H1 (cell line): ENCODE data around the gene CMIP. TPM values are rescaled to one million over a fixed set of nuclear protein-coding genes. Genes with fewer than 3 reads are reported as not detected.

ENCODE experiments used
- CTCF ChIA-PET: fragments of 300-600 bp; sonication (Branson Sonifier 250); formaldehyde crosslinking; loops from one replicate; lab custom pipeline; 2021; ENCODE audit not compliant: partially characterized antibody; lab: Charles Lee
- POLR2A ChIA-PET: fragments of 300-600 bp; sonication (Branson Sonifier 250); formaldehyde crosslinking; loops from one replicate; lab custom pipeline; 2021; ENCODE audit warnings: inconsistent platforms; ENCODE audit not compliant: partially characterized antibody; lab: Charles Lee
- DNase-seq, 2 experiments: peaks; one replicate each; pipeline versions ENCODE4 v3.0.0 to v3.0.0-alpha.2; 2010 to 2022; ENCODE audit warnings: low spot score in 2 of 2, low read depth in 1 of 2, mixed read lengths in 1 of 2
- FAIRE-seq: peaks from 2 replicates; lab custom pipeline; 2011; peaks lifted over from hg19 to GRCh38; lab: Jason Lieb, UNC
- H2AFZ ChIP-seq: 2 replicates; pipeline ENCODE4 v1.8.1; 2012; ENCODE audit warnings: low read length, inconsistent platforms
- H2AK5ac ChIP-seq: 2 replicates; pipeline ENCODE4 v1.6.1; 2013; ENCODE audit warnings: low read depth, low read length
- H2BK120ac ChIP-seq: replicated peaks from 2 replicates; pipeline ENCODE3; 2013; ENCODE audit warnings: low read depth, low read length, inconsistent platforms
- H2BK12ac ChIP-seq: 2 replicates; pipeline ENCODE4 v1.6.1; 2013; ENCODE audit warnings: low read depth, low read length
- H2BK15ac ChIP-seq: 2 replicates; pipeline ENCODE4 v1.6.1; 2013; ENCODE audit warnings: low read length
- H2BK20ac ChIP-seq: 2 replicates; pipeline ENCODE4 v1.6.1; 2013; ENCODE audit warnings: low read length
- H2BK5ac ChIP-seq: 2 replicates; pipeline ENCODE4 v1.6.1; 2013; ENCODE audit warnings: low read depth, low read length
- H3K14ac ChIP-seq: 2 replicates; pipeline ENCODE4 v1.6.1; 2013; ENCODE audit warnings: inconsistent platforms; ENCODE audit not compliant: insufficient read length
- H3K18ac ChIP-seq: 2 replicates; pipeline ENCODE4 v1.6.1; 2013; ENCODE audit warnings: low read length; ENCODE audit errors: extremely low read depth
- H3K23ac ChIP-seq: 2 replicates; pipeline ENCODE4 v1.6.1; 2013; ENCODE audit warnings: inconsistent platforms; ENCODE audit not compliant: insufficient read length
- H3K23me2 ChIP-seq: 2 replicates; pipeline ENCODE4 v1.6.1; 2013; ENCODE audit warnings: low read depth, low read length
- H3K27ac ChIP-seq: 2 replicates; pipeline ENCODE4 v1.6.1; 2011; ENCODE audit warnings: low read depth, low read length, inconsistent platforms
- H3K27me3 ChIP-seq, 4 experiments: replicated peaks in 1 of 4; 1 replicate in 1 of 4; 2 replicates in 3 of 4; pipeline versions ENCODE4 v1.6.1 to v1.8.1; 2011 to 2013; ENCODE audit warnings: low read length in 3 of 4, mild to moderate bottlenecking in 3 of 4, inconsistent platforms in 2 of 4, mixed read lengths in 2 of 4, moderate library complexity in 1 of 4; ENCODE audit not compliant: control insufficient read depth in 3 of 4, insufficient read depth in 3 of 4; ENCODE audit errors: extremely low read depth in 1 of 4
- H3K36me3 ChIP-seq, 4 experiments: 2 replicates each; pipeline versions ENCODE4 v1.6.1 to v1.8.1; 2011 to 2013; ENCODE audit warnings: mild to moderate bottlenecking in 4 of 4, low read length in 3 of 4, moderate library complexity in 2 of 4, control low read depth in 1 of 4, inconsistent platforms in 1 of 4; ENCODE audit not compliant: insufficient read depth in 4 of 4, control insufficient read depth in 2 of 4
- H3K4ac ChIP-seq: replicated peaks from 2 replicates; pipeline ENCODE3; 2013; ENCODE audit warnings: low read length, low read depth, mixed read lengths, inconsistent platforms; ENCODE audit not compliant: insufficient read length
- H3K4me1 ChIP-seq, 4 experiments: replicated peaks in 1 of 4; 1 replicate in 1 of 4; 2 replicates in 3 of 4; pipeline versions ENCODE4 v1.6.1 to v1.8.1; 2011 to 2013; ENCODE audit warnings: low read length in 3 of 4, inconsistent platforms in 2 of 4, mixed read lengths in 1 of 4; ENCODE audit not compliant: insufficient read depth in 4 of 4, control insufficient read depth in 3 of 4
- H3K4me2 ChIP-seq, 2 experiments: 2 replicates each; pipeline versions ENCODE4 v1.6.1 to v1.8.1; 2011 to 2013; ENCODE audit warnings: low read depth in 2 of 2, low read length in 2 of 2, control low read depth in 1 of 2, inconsistent platforms in 1 of 2, mild to moderate bottlenecking in 1 of 2; ENCODE audit not compliant: insufficient read depth in 1 of 2
- H3K4me3 ChIP-seq, 4 experiments: fragments of 200-600, 300-600 bp in 1 of 4; sonication (generic), shearing (Covaris generic), sonication (Bioruptor Twin) in 1 of 4; 2 replicates each; pipeline versions ENCODE4 v1.5.1 to v1.8.1; 2011 to 2016; ENCODE audit warnings: low read length in 4 of 4, low read depth in 3 of 4, control low read depth in 2 of 4, inconsistent platforms in 2 of 4, mild to moderate bottlenecking in 2 of 4, mixed read lengths in 1 of 4, moderate library complexity in 1 of 4; ENCODE audit not compliant: insufficient read depth in 2 of 4; ENCODE audit errors: extremely low read depth in 1 of 4
- H3K56ac ChIP-seq: replicated peaks from 2 replicates; pipeline ENCODE3; 2013; ENCODE audit warnings: low read depth, mild to moderate bottlenecking, mixed read lengths, low read length, inconsistent platforms; ENCODE audit not compliant: insufficient read length
- H3K79me1 ChIP-seq: 2 replicates; pipeline ENCODE4 v1.6.1; 2013; ENCODE audit warnings: low read depth, low read length, control low read depth
- H3K79me2 ChIP-seq, 2 experiments: 2 replicates each; pipeline versions ENCODE4 v1.6.1 to v1.8.1; 2012 to 2013; ENCODE audit warnings: low read length in 2 of 2, mild to moderate bottlenecking in 2 of 2, inconsistent platforms in 1 of 2; ENCODE audit not compliant: insufficient read depth in 2 of 2, control insufficient read depth in 1 of 2
- H3K9ac ChIP-seq, 4 experiments: replicated peaks in 1 of 4; 1 replicate in 1 of 4; 2 replicates in 3 of 4; pipeline versions ENCODE4 v1.6.1 to v1.8.1; 2011 to 2013; ENCODE audit warnings: low read depth in 3 of 4, low read length in 3 of 4, control low read depth in 2 of 4, mild to moderate bottlenecking in 2 of 4, moderate library complexity in 2 of 4, inconsistent platforms in 1 of 4; ENCODE audit errors: extremely low read depth in 1 of 4
- H3K9me3 ChIP-seq, 2 experiments: 2 replicates each; pipeline versions ENCODE4 v1.6.1 to v1.8.1; 2012 to 2013; ENCODE audit warnings: mild to moderate bottlenecking in 2 of 2, moderate library complexity in 2 of 2, control low read depth in 1 of 2, inconsistent platforms in 1 of 2, low read depth in 1 of 2, low read length in 1 of 2, mixed read lengths in 1 of 2; ENCODE audit not compliant: insufficient read depth in 2 of 2
- H4K20me1 ChIP-seq, 2 experiments: replicated peaks in 1 of 2; 2 replicates each; pipeline versions ENCODE3 to v1.8.1; 2011 to 2013; ENCODE audit warnings: inconsistent platforms in 2 of 2, low read length in 2 of 2, mild to moderate bottlenecking in 1 of 2; ENCODE audit not compliant: insufficient read depth in 2 of 2, control insufficient read depth in 1 of 2
- H4K5ac ChIP-seq: 2 replicates; pipeline ENCODE4 v1.6.1; 2013; ENCODE audit warnings: low read length, low read depth, mixed read lengths, inconsistent platforms; ENCODE audit not compliant: insufficient read length
- H4K8ac ChIP-seq: 2 replicates; pipeline ENCODE4 v1.8.0; 2013; ENCODE audit warnings: mild to moderate bottlenecking, moderate library complexity, low read length, inconsistent platforms; ENCODE audit not compliant: insufficient read depth; ENCODE audit errors: extremely low read depth
- H4K91ac ChIP-seq: replicated peaks from 2 replicates; pipeline ENCODE3; 2013; ENCODE audit warnings: low read length, mixed read lengths, inconsistent platforms; ENCODE audit not compliant: insufficient read length
- ASH2L ChIP-seq: fragments of 200-600, 300-600 bp; sonication (generic); IDR thresholded peaks from one replicate; pipeline ENCODE4 v1.7.1; 2017; ENCODE audit warnings: low read length
- BACH1 ChIP-seq: IDR thresholded peaks from 2 replicates; pipeline ENCODE4 v1.6.1; 2012; ENCODE audit warnings: low read length, improper control_type of control experiment
- EZH2 ChIP-seq: fragments of 200-600 bp; sonication (generic); IDR thresholded peaks from 2 replicates; pipeline ENCODE4 v1.7.1; 2012; ENCODE audit warnings: low read depth, mild to moderate bottlenecking, moderate library complexity, low read length, inconsistent platforms; ENCODE audit not compliant: severe bottlenecking
- FOSL1 ChIP-seq: IDR thresholded peaks from 2 replicates; pipeline ENCODE4 v1.6.1; 2011; ENCODE audit warnings: mild to moderate bottlenecking, low read depth, low read length, moderate library complexity; ENCODE audit not compliant: insufficient read depth
- GABPA ChIP-seq: IDR thresholded peaks from 2 replicates; pipeline ENCODE4 v1.6.1; 2011; ENCODE audit warnings: mild to moderate bottlenecking, low read length, moderate library complexity, borderline replicate concordance; ENCODE audit not compliant: insufficient read depth
- JUND ChIP-seq: IDR thresholded peaks from 2 replicates; pipeline ENCODE4 v1.6.1; 2011; ENCODE audit warnings: mild to moderate bottlenecking, improper control_type of control experiment, low read length
- SAP30 ChIP-seq: fragments of 300-600 bp; sonication (generic); IDR thresholded peaks from 2 replicates; pipeline ENCODE4 v1.7.1; 2012; ENCODE audit warnings: low read length, moderate library complexity, mild to moderate bottlenecking, inconsistent platforms; ENCODE audit not compliant: insufficient read depth, insufficient replicate concordance
- SIRT6 ChIP-seq: IDR thresholded peaks from one replicate; pipeline ENCODE4 v1.7.1; 2012; ENCODE audit warnings: low read length, inconsistent platforms
- SP4 ChIP-seq: IDR thresholded peaks from 2 replicates; pipeline ENCODE4 v1.6.1; 2012; ENCODE audit warnings: low read length, inconsistent platforms
- TEAD4 ChIP-seq: IDR thresholded peaks from 2 replicates; pipeline ENCODE4 v1.6.1; 2012; ENCODE audit warnings: low read depth, low read length, inconsistent platforms, mixed read lengths
- YY1 ChIP-seq: IDR thresholded peaks from 2 replicates; pipeline ENCODE4 v1.6.1; 2011; ENCODE audit warnings: low read depth, mild to moderate bottlenecking, low read length
- WGBS, 2 experiments: shearing (Covaris generic) in 1 of 2; methylation state at CpG; one replicate each; pipeline versions ENCODE4 v1.1.6 to v1.1.7; 2013 to 2015; ENCODE audit warnings: low lambda C conversion rate in 2 of 2, mixed read lengths in 2 of 2, inconsistent platforms in 1 of 2, low coverage in 1 of 2, missing lambda C conversion rate in 1 of 2; ENCODE audit not compliant: insufficient replicate concordance in 2 of 2, insufficient coverage in 1 of 2, insufficient read length in 1 of 2; ENCODE audit errors: extremely low coverage in 1 of 2, missing lambda C conversion rate in 1 of 2; 5-methylcytosine and 5-hydroxymethylcytosine counted together
- polyA plus RNA-seq, 7 experiments: library from polyadenylated mRNA; depleted of rRNA in 3 of 7; stranded (reverse) in 5 of 7; unstranded in 2 of 7; fragments of >200 nt in 5 of 7; fragments of 200-250 nt in 2 of 7; gene quantifications; 1 replicate in 5 of 7; 2 replicates in 1 of 7; 4 replicates in 1 of 7; pipeline versions ENCODE4 v1.2.1 to v1.2.3, GENCODE V29; 2011 to 2013; ENCODE audit warnings: missing spikeins in 2 of 7, mixed read lengths in 2 of 7
- total RNA-seq: library from RNA; stranded (reverse); fragmentation: NEBNext Ultra II Directional; extraction: Animal tissue kit (Norgen Biotek cat#: 25700); gene quantifications from 2 replicates; pipeline ENCODE4 v1.2.1, GENCODE V29; 2021

The CMIP gene
- total and polyA plus RNA-seq, 2 of the 8 experiments (the other 6 are each of a cell fraction or from before 2014, with no cell fraction given) = 7.9 to 53.2 TPM

GRCh38 chr16:81758376-81758775, 313.8 kb downstream of the CMIP start:
- Histone ChIP-seq H2AK5ac (no peak overlapping the region), H4K8ac (no peak overlapping the region)
- WGBS, 2 experiments = 46% methylated on average over 2 of the region's 2 CpGs; no CpG with 5 or more reads in 1 of the 2 experiments

More at GRCh38 chr16:81758376-81758775, 313.8 kb downstream of the CMIP start:
- H2AFZ ChIP-seq = no peak overlapping the region
- H2BK120ac ChIP-seq = no peak overlapping the region
- no peaks in the 10 kb centered on the region for H3K79me1 ChIP-seq
- no peak overlapping the region for H2BK12ac ChIP-seq
- no peak overlapping the region for H3K18ac ChIP-seq
- no peaks in the 10 kb centered on the region for H3K36me3 ChIP-seq
- H3K23me2 ChIP-seq = no peaks in the 10 kb centered on the region; the same call in 1 of the 2 replicates
- no peak overlapping the region for H3K4me3 ChIP-seq
- H3K9ac ChIP-seq = no peak overlapping the region
- H2BK15ac ChIP-seq = no peak overlapping the region
- CTCF ChIA-PET = no interaction called here
- no peak overlapping the region for H3K27ac ChIP-seq
- H3K56ac ChIP-seq = no peak overlapping the region
- H3K23ac ChIP-seq = no peak overlapping the region
- no peaks in the 10 kb centered on the region for H3K4me1 ChIP-seq
- FAIRE-seq (no peak), DNase-seq (no peak)
- H2BK20ac ChIP-seq = no peak overlapping the region
- H4K20me1 ChIP-seq = no peaks in the 10 kb centered on the region
- H3K79me2 ChIP-seq = no peaks in the 10 kb centered on the region
- no peak overlapping the region for H3K4me2 ChIP-seq
- no peaks in the 10 kb centered on the region for H3K9me3 ChIP-seq
- H3K27me3 ChIP-seq = no peaks in the 10 kb centered on the region
- H4K91ac ChIP-seq = no peak overlapping the region
- TF ChIP-seq YY1 (no peak), ASH2L (no peak), JUND (no peak), SIRT6 (no peak), TEAD4 (no peak), BACH1 (no peak), FOSL1 (no peak), SP4 (no peak), SAP30 (no peak), GABPA (no peak), EZH2 (no peak)
- no peak overlapping the region for H2BK5ac ChIP-seq
- H3K14ac ChIP-seq = no peak overlapping the region
- POLR2A ChIA-PET = interaction anchor here (0.6 kb wide), 1 partner anchor 35 kb away, joined by 3 read pairs; no protein-coding TSS in a partner anchor
- H4K5ac ChIP-seq = no peak overlapping the region
- H3K4ac ChIP-seq = no peak overlapping the region
